ENCODE measurements around the gene ZC2HC1C. TPM values are rescaled to one million over a fixed set of nuclear protein-coding genes. Genes with fewer than 3 reads are reported as not detected.

The ZC2HC1C gene
- total and polyA plus RNA-seq, 3 donors from 2014 or later, result 35.2 to 233 (median 63.5) TPM

DNA sequence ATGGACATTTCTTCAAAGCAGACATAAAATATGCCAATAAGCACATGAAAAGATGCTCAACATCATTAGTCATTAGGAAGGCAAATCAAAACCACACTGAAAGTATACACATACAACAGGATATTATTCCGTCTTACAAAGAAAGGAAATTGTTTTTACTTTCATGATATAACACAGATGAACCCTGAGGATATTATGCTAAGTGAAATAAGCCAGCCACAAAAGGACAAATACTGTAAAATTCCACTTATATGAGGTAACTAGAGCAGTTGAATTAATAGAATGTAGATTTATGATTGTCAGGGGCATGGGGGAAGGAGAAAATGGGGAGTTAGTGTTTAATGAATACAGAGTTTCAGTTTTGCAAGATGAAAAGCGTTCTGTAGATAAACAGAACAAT is 9.8 kb upstream of the ZC2HC1C start:
- Histone ChIP-seq H3K27ac (no peak overlapping the region), H3K4me3 (no peak overlapping the region), H3K36me3 (ENCODE audit: low read depth, missing control alignments) (no peaks in the 10 kb centered on the region), H3K27me3 (no peaks in the 10 kb centered on the region), H3K4me1 (no peaks in the 10 kb centered on the region), H3K9me3 (no peaks in the 10 kb centered on the region)
- WGBS, 2 donors, result 71 to 75% methylated on average over 2 of the region's 2 CpGs
- intact Hi-C loops (cut with DNase I; ENCODE audit: low total_unique reads), result loop anchor here (10.0 kb wide), 1 partner anchor 115 kb away; no protein-coding TSS in a partner anchor
- TF ChIP-seq, protein P1, sequence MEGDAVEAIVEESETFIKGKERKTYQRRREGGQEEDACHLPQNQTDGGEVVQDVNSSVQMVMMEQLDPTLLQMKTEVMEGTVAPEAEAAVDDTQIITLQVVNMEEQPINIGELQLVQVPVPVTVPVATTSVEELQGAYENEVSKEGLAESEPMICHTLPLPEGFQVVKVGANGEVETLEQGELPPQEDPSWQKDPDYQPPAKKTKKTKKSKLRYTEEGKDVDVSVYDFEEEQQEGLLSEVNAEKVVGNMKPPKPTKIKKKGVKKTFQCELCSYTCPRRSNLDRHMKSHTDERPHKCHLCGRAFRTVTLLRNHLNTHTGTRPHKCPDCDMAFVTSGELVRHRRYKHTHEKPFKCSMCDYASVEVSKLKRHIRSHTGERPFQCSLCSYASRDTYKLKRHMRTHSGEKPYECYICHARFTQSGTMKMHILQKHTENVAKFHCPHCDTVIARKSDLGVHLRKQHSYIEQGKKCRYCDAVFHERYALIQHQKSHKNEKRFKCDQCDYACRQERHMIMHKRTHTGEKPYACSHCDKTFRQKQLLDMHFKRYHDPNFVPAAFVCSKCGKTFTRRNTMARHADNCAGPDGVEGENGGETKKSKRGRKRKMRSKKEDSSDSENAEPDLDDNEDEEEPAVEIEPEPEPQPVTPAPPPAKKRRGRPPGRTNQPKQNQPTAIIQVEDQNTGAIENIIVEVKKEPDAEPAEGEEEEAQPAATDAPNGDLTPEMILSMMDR (IDR thresholded peaks at IDR 0.05), result no peak
- TF ChIP-seq POLR2A (IDR thresholded peaks at IDR 0.05), result no peak
- no peak for DNase-seq

DNA sequence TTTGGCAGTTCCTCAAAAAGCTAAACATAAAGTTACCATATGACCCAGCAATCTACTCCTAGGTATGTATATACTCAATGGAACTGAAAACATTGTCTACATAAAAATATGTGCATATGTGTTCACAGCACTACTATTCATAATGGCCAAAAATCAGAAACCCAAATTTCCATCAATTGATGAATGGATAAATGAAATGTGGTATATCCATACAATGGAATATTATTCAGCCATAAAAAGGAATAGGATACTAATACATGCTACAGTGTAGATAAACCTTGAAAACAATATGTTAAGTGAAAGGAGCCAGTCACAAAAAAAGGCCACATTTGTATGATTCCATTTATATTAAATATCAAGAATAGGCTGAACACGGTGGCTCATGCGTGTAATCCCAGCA is 9.0 kb upstream of the ZC2HC1C start:
- Histone ChIP-seq H3K9me3 (no peaks in the 10 kb centered on the region), H3K27ac (no peak overlapping the region), H3K36me3 (ENCODE audit: low read depth, missing control alignments) (no peaks in the 10 kb centered on the region), H3K4me1 (no peaks in the 10 kb centered on the region), H3K27me3 (no peaks in the 10 kb centered on the region), H3K4me3 (no peak overlapping the region)
- DNase-seq, result no peak
- WGBS, 2 donors, result 73 to 97% methylated on average over 2 of the region's 2 CpGs
- TF ChIP-seq, protein P1 (IDR thresholded peaks at IDR 0.05), result no peak
- no peak for TF ChIP-seq POLR2A (IDR thresholded peaks at IDR 0.05)
- intact Hi-C loops (cut with DNase I; ENCODE audit: low total_unique reads), result loop anchor here (10.0 kb wide), 1 partner anchor 116 kb away; no protein-coding TSS in a partner anchor

DNA sequence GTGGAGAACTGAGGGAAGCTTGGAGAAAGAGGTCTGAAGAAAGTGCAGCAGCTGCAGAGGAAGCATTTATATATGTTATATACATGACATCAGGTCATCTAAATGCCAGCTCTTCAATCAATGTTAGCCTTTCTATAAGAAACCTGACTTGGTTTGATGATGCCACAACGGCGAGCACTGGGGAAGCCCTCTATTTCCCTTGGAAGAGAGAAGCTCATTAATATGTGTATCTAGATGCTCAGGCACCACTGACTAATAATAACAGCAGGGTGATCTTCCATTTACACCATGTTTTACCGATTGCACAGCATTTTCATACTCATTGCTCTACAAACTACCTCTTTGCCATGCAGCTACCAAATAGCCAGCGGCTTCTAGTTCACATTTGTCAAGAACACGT is 6.4 kb upstream of the ZC2HC1C start:
- no peaks in the 10 kb centered on the region for H3K36me3 ChIP-seq (ENCODE audit: low read depth, missing control alignments)
- no peaks in the 10 kb centered on the region for H3K27me3 ChIP-seq
- peaks cover 4% of the 10 kb centered on the region for H3K4me1 ChIP-seq
- intact Hi-C loops (cut with DNase I; ENCODE audit: low total_unique reads), result loop anchor here (10.0 kb wide), 1 partner anchor 118 kb away; no protein-coding TSS in a partner anchor
- no peak for DNase-seq
- WGBS, 2 donors, result 21 to 22% methylated on average over 5 of the region's 5 CpGs
- no peaks in the 10 kb centered on the region for H3K9me3 ChIP-seq
- peak overlapping the region in 1 of 2 donors; percentile 36 for H3K27ac ChIP-seq
- H3K4me3 ChIP-seq, result peak overlapping the region; percentile 72 to 77
- no peak for TF ChIP-seq POLR2A (IDR thresholded peaks at IDR 0.05)
- TF ChIP-seq, protein P1 (IDR thresholded peaks at IDR 0.05), result no peak

DNA sequence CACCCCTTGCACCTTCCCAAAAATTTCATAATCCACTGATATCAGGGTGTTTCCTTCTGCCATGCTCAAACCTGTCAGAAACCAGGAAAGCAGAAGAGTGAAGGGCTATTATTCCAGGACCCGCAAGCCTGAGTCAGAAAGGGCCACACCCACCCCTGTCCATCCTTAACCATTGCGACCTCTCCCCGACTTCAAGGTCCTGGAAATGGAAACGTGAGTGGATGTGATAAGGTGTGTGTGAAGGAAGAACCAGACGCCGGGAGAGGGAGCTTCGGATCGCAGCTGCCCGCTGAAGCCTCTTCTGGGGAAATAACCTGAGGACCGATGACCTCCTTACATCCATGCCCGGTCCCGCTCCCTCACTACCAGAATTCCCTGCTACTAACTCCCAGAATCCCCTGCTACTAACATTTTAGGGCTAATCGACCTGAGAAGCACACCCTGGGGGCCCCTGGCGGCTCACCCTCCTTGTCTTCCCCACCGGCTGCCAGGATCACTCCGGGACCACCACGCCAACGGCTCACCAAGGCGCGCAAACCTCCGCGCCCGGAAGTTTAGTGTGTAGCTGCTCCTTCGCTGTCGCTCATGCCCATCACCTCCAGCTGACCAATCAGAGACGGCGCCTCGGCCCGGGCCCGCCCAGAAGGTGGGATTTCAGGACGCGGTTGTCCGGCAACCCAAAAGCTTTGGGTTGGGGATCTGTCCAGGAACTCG is 5.8 kb upstream of the ZC2HC1C start, which contains the start of gene ACYP1:
TSS of gene ACYP1 (minus strand) at position 534 of the 714 bp plus-strand sequence. CDS start at position 63, 471 bp downstream.
- TF ChIP-seq, protein P1 (IDR thresholded peaks at IDR 0.05), result no peak
- no peak for TF ChIP-seq POLR2A (IDR thresholded peaks at IDR 0.05)
- H3K4me3 ChIP-seq, result peak within 1 kb of the TSS; percentile 72 to 77
- H3K27ac ChIP-seq, result peak within 1 kb of the TSS in 1 of 2 donors; percentile 36
- DNase-seq, result peak; percentile 96
- 0% methylated on average over 8 to 34 of the region's 34 CpGs for WGBS, 2 donors
- H3K27me3 ChIP-seq, result no peaks in the 10 kb centered on the region
- H3K36me3 ChIP-seq (ENCODE audit: low read depth, missing control alignments), result no peaks in the 10 kb centered on the region
- no peaks in the 10 kb centered on the region for H3K9me3 ChIP-seq
- peaks cover 8% of the 10 kb centered on the region for H3K4me1 ChIP-seq
- intact Hi-C loops (cut with DNase I; ENCODE audit: low total_unique reads), result loop anchor here (10.0 kb wide), 1 partner anchor 119 kb away; no protein-coding TSS in a partner anchor

Measured in testis (tissue), 3 donors.